CD4-positive, alpha-beta T cell treated with Interferon gamma for 1 hour (primary cell): ENCODE measurements around the gene PLVAP.
A peak's percentile ranks its signal among the peaks of the same experiment; 100 is the strongest.

Experiments
- DNase-seq: peaks from one replicate; pipeline ENCODE4 v3.0.0-alpha.2; 2020

The PLVAP gene

GRCh38 chr19:17357078-17357666, 20.0 kb downstream of the PLVAP start:
- DNase-seq, result no peak

GRCh38 chr19:17353386-17353785, 23.8 kb downstream of the PLVAP start:
- no peak for DNase-seq

- no peak for DNase-seq
Measured at GRCh38 chr19:17352608-17353280, 24.4 kb downstream of the PLVAP start.

- no peak for DNase-seq
Measured at GRCh38 chr19:17351815-17352435, 25.2 kb downstream of the PLVAP start.

- no peak for DNase-seq
Measured at GRCh38 chr19:17348700-17349099, 28.4 kb downstream of the PLVAP start.

- no peak for DNase-seq
Measured at GRCh38 chr19:17347877-17348276, 29.3 kb downstream of the PLVAP start.

- DNase-seq, result no peak
Measured at GRCh38 chr19:17347361-17347760, 29.8 kb downstream of the PLVAP start.

- peak; percentile 68 for DNase-seq
Measured at GRCh38 chr19:17346109-17346671, 31.0 kb downstream of the PLVAP start.

- DNase-seq, result no peak
Measured at GRCh38 chr19:17341845-17342244, 35.3 kb downstream of the PLVAP start.

- no peak for DNase-seq
Measured at GRCh38 chr19:17341386-17341785, 35.8 kb downstream of the PLVAP start.

- no peak for DNase-seq
Measured at GRCh38 chr19:17340871-17341357, 36.2 kb downstream of the PLVAP start.

- no peak for DNase-seq
Measured at GRCh38 chr19:17340302-17340870, 36.8 kb downstream of the PLVAP start.

- DNase-seq, result no peak
Measured at GRCh38 chr19:17339088-17339741, 37.9 kb downstream of the PLVAP start.

- DNase-seq, result no peak
Measured at GRCh38 chr19:17338433-17339078, 38.6 kb downstream of the PLVAP start.

GRCh38 chr19:17337675-17338432, 39.3 kb downstream of the PLVAP start:
- no peak for DNase-seq

- peak; percentile 96 for DNase-seq
Measured at GRCh38 chr19:17336872-17337674, 40.1 kb downstream of the PLVAP start, which contains the start of gene GTPBP3. GTPBP3 (plus strand) TSS chr19:17337553; CDS start chr19:17337612, 59 bp downstream.

- DNase-seq, result no peak
Measured at GRCh38 chr19:17335575-17335974, 41.6 kb downstream of the PLVAP start.

- peak; percentile 95 for DNase-seq
Measured at GRCh38 chr19:17334414-17335409, 42.4 kb downstream of the PLVAP start, which contains the start of gene ANO8. ANO8 (minus strand) TSS chr19:17334855; CDS start chr19:17334670, 185 bp downstream.
